ENCODE data around the gene KRTAP1-4. TPM values are rescaled to one million over a fixed set of nuclear protein-coding genes. Genes with fewer than 3 reads are reported as not detected.

KRTAP1-4 gene
- total and polyA plus RNA-seq, 2 experiments from 2014 or later, result not detected

GRCh38 chr17:41071606-41072360, 41.8 kb upstream of the KRTAP1-4 start:
- Histone ChIP-seq H3K4me2 (no peak overlapping the region), H3K27ac (no peak overlapping the region), H2AFZ (no peak overlapping the region), H3K27me3 (peaks cover 8% of the 10 kb centered on the region), H3K79me2 (no peaks in the 10 kb centered on the region), H4K20me1 (ENCODE audit: insufficient read depth, poor library complexity, severe bottlenecking) (no peaks in the 10 kb centered on the region), H3K9me2 (replicated peaks; ENCODE audit: insufficient read depth) (no peaks in the 10 kb centered on the region), H3K9me3 (ENCODE audit: low read depth) (no peaks in the 10 kb centered on the region), H3K36me3 (replicated peaks; ENCODE audit: insufficient read depth, low read depth) (no peaks in the 10 kb centered on the region), H3K4me3 (no peak overlapping the region), H3K4me1 (ENCODE audit: insufficient read depth) (no peaks in the 10 kb centered on the region)
- TF ChIP-seq EZH2phosphoT487 (IDR thresholded peaks at IDR 0.05; ENCODE audit: low read depth, severe bottlenecking, unreplicated experiment), result no peak
- no peak for TF ChIP-seq EZH2 (IDR thresholded peaks at IDR 0.05; ENCODE audit: borderline replicate concordance)
- no peak for TF ChIP-seq CTCF (IDR thresholded peaks at IDR 0.05; ENCODE audit: poor library complexity)
- 95% methylated on average over 5 of the region's 5 CpGs for WGBS (ENCODE audit: low lambda C conversion rate, missing lambda C conversion rate)
- DNase-seq (ENCODE audit: low spot score), result no peak

- no peak for DNase-seq (ENCODE audit: low spot score)
- no peak overlapping the region for H3K4me3 ChIP-seq
- no peaks in the 10 kb centered on the region for H4K20me1 ChIP-seq (ENCODE audit: insufficient read depth, poor library complexity, severe bottlenecking)
- H3K79me2 ChIP-seq, result no peaks in the 10 kb centered on the region
- H3K4me2 ChIP-seq, result no peak overlapping the region
- no peak overlapping the region for H2AFZ ChIP-seq
- H3K9me3 ChIP-seq (ENCODE audit: low read depth), result no peaks in the 10 kb centered on the region
- no peak overlapping the region for H3K27ac ChIP-seq
- no peaks in the 10 kb centered on the region for H3K9me2 ChIP-seq (replicated peaks; ENCODE audit: insufficient read depth)
- no peaks in the 10 kb centered on the region for H3K4me1 ChIP-seq (ENCODE audit: insufficient read depth)
- H3K36me3 ChIP-seq (replicated peaks; ENCODE audit: insufficient read depth, low read depth), result no peaks in the 10 kb centered on the region
- WGBS (ENCODE audit: low lambda C conversion rate, missing lambda C conversion rate), result 89% methylated on average over 3 of the region's 3 CpGs
- no peaks in the 10 kb centered on the region for H3K27me3 ChIP-seq
- no peak for TF ChIP-seq EZH2phosphoT487 (IDR thresholded peaks at IDR 0.05; ENCODE audit: low read depth, severe bottlenecking, unreplicated experiment)
- TF ChIP-seq CTCF (IDR thresholded peaks at IDR 0.05; ENCODE audit: poor library complexity), result no peak
- TF ChIP-seq EZH2 (IDR thresholded peaks at IDR 0.05; ENCODE audit: borderline replicate concordance), result no peak
Observed at GRCh38 chr17:41069031-41069430, 39.0 kb upstream of the KRTAP1-4 start.

- no peaks in the 10 kb centered on the region for H3K9me3 ChIP-seq (ENCODE audit: low read depth)
- no peaks in the 10 kb centered on the region for H3K36me3 ChIP-seq (replicated peaks; ENCODE audit: insufficient read depth, low read depth)
- TF ChIP-seq EZH2phosphoT487 (IDR thresholded peaks at IDR 0.05; ENCODE audit: low read depth, severe bottlenecking, unreplicated experiment), result no peak
- no peak for TF ChIP-seq EZH2 (IDR thresholded peaks at IDR 0.05; ENCODE audit: borderline replicate concordance)
- TF ChIP-seq CTCF (IDR thresholded peaks at IDR 0.05; ENCODE audit: poor library complexity), result no peak
- H4K20me1 ChIP-seq (ENCODE audit: insufficient read depth, poor library complexity, severe bottlenecking), result no peaks in the 10 kb centered on the region
- no peak overlapping the region for H3K4me2 ChIP-seq
- H3K9me2 ChIP-seq (replicated peaks; ENCODE audit: insufficient read depth), result no peaks in the 10 kb centered on the region
- H2AFZ ChIP-seq, result no peak overlapping the region
- H3K4me1 ChIP-seq (ENCODE audit: insufficient read depth), result no peaks in the 10 kb centered on the region
- no peaks in the 10 kb centered on the region for H3K27me3 ChIP-seq
- H3K79me2 ChIP-seq, result no peaks in the 10 kb centered on the region
- no peak overlapping the region for H3K4me3 ChIP-seq
- DNase-seq (ENCODE audit: low spot score), result no peak
- no peak overlapping the region for H3K27ac ChIP-seq
Observed at GRCh38 chr17:41067281-41067680, 37.3 kb upstream of the KRTAP1-4 start.
